SKM-1 (cell line): ENCODE results near the gene YIF1A.
"Not testable (repeated sequence)": the region's sequence is repeated elsewhere in the genome, so short reads cannot be mapped to it uniquely, and the experiment has no call there.

Experiments used
- DNase-seq: peaks from one replicate; lab custom pipeline; 2025; ENCODE audit not compliant: unreplicated experiment; lab: John Stamatoyannopoulos, UW

Gene YIF1A

GRCh38 chr11:66287211-66287888 lies 1.6 kb downstream of the YIF1A start:
- DNase-seq, result no peak

GRCh38 chr11:66286699-66287098 lies 2.2 kb downstream of the YIF1A start:
- no peak for DNase-seq

DNA sequence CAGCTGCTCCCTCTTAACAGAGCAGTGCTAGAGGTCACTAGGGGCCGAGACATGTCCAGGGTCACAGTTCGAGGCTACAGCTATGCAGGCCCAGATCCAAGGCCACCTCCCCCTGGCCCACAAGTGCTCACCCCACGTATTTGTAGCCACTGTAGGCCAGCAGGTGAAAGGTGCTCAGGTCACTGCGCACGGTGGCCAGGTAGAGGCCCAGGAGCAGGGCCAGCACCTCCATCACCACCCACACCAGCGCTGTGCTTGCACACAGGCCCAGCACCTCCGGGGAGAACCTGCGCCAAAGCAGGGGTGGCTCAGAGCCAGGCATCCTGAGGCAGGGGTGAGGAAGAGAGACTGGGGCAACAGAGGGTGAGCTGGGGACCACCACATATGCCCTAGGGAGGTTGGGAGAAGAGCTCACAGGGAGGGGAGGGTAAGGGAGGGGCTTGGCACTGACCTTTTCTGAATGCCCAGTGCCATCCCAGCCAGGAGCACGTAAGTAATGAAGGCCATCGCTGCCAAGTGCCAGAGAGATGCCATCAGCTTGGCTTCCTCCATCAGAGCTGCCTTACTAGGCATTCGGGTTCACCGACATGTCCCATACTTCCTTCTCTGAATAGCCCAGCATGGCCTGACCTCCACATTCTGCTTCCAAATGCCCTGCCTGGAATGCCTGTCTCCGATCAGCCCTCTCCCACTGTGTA lies 3.5 kb downstream of the YIF1A start:
- DNase-seq, result no peak

GRCh38 chr11:66284526-66285078 lies 4.3 kb downstream of the YIF1A start:
- DNase-seq, result no peak

DNA sequence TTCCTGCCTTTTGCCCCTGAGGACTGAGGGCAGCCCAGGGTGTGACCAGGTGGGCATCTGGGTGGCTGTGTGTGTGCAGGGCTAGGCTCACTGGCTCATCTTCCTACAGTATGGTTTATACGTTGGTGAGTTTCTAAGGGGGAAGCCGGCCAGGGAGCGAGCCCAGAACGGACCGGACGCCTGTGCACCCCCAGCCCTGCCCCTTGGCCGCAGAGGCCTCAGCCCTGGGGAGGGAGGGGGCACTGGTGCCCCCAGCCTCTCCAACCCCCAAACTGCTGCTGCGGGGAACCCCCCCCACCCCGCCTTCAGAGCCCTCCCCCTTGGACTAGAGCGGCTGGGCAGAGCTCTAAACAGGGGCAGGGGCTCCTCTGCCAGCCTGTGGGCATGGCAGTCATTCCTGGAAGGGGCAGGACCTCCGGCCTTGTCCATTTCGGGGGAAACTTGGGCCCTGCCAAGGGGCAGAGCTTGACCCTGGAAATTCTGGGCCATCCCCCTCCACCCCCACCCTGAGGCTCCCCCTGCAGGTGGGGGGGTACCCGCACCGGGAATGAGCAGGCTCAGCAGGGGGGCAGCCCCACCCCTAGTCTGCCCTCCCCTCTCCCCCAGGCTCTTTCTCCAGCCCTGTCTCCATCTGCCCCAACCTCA lies 5.4 kb downstream of the YIF1A start:
- DNase-seq, result no peak

GRCh38 chr11:66282468-66283455 lies 6.2 kb downstream of the YIF1A start:
- DNase-seq, result peak; percentile 92

DNA sequence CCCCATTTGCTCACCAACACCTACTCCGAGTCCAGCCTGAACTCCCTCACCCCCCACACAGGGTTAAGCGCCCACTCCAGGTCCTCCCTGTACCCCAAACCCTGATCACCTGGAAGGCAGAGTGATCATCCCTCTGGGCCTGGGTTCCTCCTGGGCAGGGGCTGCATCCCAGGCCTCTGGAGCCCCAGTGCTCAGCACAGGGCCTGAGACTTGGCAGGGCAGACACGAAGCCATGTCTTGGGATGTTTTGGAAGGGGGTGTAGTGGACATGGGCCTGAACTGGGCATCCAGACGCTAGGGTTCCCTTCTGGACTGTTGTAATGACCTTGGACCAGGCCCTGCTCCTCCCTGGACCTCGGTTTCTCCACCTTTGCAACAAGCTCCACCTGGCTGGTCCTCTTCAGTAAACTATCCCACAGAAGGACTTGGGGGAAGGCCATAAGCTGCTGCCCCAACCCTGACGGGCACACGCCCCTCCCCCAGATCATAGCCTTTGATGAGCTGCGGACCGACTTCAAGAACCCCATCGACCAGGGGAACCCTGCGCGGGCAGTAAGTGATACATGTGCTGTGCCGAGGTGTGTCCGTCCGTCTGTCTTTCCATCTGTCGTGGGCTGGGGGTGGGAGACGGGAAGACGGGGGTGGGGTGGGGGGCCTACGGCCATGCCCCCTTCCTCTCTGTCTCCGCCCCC lies 7.0 kb downstream of the YIF1A start:
- no peak for DNase-seq

DNA sequence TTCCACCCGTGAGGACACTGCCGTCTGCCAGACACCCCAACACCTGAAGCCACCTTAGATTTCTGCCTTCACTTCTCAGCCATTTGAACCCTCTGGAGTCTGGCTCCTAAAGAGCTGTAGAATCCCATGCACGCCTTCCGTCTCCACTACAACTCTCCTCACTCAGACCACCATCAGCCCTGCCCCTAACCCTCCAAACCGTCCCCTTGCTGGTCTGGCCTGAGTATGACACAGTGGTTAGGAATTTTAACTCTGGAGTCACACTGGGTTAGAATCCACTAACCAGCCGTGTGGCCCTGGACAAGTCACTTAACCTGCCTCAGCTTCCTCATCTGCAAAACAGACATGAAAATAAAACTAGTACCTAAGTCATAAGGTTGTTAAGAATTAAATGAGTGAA lies 7.9 kb downstream of the YIF1A start:
- no peak for DNase-seq

- DNase-seq, result no peak
These were observed 8.5 kb downstream of the YIF1A start for GRCh38 chr11:66280428-66280827.

GRCh38 chr11:66279092-66279734 lies 9.7 kb downstream of the YIF1A start:
- DNase-seq, result no peak

GRCh38 chr11:66278363-66279091 lies 10.4 kb downstream of the YIF1A start:
- no peak for DNase-seq

DNA sequence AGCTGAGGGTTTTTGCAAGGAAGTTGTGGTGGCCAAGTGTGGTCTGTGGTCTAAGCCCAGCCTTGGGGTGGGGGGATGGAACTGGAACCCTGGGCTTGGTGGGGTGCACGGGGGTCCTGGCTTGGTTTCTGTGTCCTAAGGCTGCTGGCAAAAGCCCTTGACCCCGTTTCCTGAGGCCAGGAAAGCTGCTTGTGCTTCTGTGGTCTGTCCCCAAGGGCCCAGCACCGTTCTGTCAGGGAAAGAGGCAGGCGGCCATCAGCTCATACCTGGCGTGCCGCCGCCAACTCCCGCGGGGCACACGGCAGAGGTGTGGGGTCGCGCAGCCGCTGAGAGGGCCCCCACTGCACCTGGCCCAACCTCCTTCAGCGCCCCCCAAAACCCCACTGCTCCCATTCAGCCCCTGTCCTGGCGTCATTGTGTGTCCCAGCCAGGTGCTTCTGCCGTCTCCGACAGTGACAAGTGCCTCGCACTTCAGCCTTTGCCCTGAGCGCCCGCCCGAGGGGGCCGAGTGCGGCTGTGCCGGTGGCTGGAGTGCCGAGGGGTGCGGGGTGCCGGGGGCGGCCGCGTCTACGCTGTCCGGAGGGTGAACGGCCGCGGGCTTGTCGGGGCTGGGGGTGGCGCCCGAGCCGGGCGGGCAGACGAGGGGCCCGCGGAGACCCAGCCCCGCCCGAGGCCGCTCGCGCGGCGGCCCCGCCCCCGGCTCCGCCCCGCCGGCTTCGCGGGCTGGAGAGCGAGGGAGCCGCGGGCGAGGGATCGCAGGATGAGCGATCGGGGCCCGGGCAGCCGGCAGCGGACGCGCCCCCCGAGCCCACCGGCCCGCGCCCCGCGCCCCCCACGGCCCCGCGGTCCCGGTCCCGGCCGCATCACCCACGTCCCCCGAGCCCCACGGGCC lies 11.2 kb downstream of the YIF1A start, which contains the start of gene CNIH2:
TSS of gene CNIH2 (plus strand) at position 705 of the 892 bp plus-strand sequence. CDS start 282 bp downstream, outside the sequence.
- DNase-seq, result no peak

DNA sequence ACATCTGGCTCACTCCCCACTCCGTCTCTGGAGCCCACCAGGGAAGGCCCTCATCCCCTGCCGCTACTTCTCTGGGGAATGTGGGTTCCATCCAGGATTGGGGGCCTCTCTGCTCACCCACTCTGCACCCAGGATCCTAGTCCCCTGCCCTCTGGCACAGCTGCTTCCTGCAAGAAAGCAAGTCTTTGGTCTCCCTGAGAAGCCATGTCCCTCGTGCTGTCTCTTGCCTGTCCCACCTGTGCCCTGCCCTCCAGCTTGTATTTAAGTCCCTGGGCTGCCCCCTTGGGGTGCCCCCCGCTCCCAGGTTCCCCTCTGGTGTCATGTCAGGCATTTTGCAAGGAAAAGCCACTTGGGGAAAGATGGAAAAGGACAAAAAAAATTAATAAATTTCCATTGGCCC lies 11.9 kb downstream of the YIF1A start:
- not testable (repeated sequence) for DNase-seq

DNA sequence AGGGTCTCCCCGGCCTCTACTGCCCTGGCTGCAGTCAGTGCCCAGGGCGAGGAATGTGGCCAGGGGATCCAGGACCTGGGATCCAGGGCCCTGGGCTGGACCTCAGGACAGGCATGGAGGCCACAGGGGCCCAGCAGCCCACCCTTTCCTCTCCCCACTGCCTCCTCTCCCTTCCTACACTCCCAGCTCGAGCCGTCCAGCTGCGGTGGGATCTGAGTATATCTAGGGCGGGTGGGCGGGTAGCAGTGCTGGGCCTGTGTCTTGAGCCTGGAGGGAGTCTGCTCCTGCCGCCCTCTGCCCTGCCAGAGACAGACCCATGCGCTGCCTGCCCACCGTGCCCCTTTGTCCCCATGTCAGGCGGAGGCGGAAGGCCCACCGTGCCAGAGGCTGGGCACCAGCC lies 12.3 kb downstream of the YIF1A start:
- not testable (repeated sequence) for DNase-seq

DNA sequence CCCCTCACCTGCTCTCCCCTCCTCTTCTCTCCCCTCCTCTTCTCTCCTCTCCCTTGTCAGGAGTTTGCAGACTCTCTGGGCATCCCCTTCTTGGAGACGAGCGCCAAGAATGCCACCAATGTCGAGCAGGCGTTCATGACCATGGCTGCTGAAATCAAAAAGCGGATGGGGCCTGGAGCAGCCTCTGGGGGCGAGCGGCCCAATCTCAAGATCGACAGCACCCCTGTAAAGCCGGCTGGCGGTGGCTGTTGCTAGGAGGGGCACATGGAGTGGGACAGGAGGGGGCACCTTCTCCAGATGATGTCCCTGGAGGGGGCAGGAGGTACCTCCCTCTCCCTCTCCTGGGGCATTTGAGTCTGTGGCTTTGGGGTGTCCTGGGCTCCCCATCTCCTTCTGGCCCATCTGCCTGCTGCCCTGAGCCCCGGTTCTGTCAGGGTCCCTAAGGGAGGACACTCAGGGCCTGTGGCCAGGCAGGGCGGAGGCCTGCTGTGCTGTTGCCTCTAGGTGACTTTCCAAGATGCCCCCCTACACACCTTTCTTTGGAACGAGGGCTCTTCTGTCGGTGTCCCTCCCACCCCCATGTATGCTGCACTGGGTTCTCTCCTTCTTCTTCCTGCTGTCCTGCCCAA lies 12.8 kb downstream of the YIF1A start:
- DNase-seq, result no peak

GRCh38 chr11:66275396-66275795 lies 13.5 kb downstream of the YIF1A start:
- DNase-seq, result no peak

GRCh38 chr11:66274219-66274618 lies 14.7 kb downstream of the YIF1A start:
- DNase-seq, result no peak
